Fibroblast of skin of right quadriceps (primary cell): ENCODE data around the gene CLEC10A.
A peak's percentile ranks its signal among the peaks of the same experiment; 100 is the strongest.

Experiments
- DNase-seq: peaks from one replicate; pipeline ENCODE4 v3.0.0-alpha.2; 2013

CLEC10A gene

GRCh38 chr17:7035591-7036368 lies 44.3 kb downstream of the CLEC10A start, which contains the start of gene SLC16A13:
SLC16A13 (plus strand) TSS chr17:7036015; CDS start chr17:7036383, 368 bp downstream.
- peak; percentile 94 for DNase-seq

- no peak for DNase-seq
Observed at GRCh38 chr17:7034955-7035590, 45.0 kb downstream of the CLEC10A start.

DNA sequence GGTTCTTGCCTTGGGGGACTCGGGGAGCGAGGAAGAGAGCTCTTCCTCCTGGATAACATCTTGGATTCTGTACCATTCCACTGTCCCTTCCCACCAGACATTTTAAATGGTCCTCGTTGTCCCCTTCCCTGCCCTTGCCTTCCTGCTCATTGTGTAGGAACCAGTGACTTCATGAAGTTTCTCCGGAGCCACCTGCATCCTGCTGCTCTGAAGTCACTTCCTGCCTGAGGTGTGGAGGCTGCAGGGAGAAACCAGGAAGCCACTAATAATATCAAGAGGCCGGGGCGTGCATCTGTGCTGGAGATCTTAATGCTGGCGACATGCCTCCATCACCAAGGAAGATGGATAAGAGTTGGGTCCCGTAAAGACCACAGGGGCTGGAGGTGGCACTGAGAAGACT lies 50.4 kb downstream of the CLEC10A start:
- DNase-seq = no peak

GRCh38 chr17:7029096-7029495 lies 51.0 kb downstream of the CLEC10A start:
- DNase-seq = no peak

DNA sequence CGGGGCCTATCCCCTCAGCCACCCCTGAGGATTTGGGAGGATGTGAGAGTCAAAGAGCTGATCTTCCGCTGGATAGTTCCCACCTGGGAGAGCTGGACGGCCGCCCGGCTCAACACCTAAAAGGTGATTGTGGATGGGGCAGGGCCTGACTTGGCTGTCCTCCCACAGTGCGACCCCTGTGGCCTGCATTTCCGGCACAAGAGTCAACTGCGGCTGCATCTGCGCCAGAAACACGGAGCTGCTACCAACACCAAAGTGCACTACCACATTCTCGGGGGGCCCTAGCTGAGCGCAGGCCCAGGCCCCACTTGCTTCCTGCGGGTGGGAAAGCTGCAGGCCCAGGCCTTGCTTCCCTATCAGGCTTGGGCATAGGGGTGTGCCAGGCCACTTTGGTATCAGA lies 52.7 kb downstream of the CLEC10A start:
- DNase-seq = no peak

DNA sequence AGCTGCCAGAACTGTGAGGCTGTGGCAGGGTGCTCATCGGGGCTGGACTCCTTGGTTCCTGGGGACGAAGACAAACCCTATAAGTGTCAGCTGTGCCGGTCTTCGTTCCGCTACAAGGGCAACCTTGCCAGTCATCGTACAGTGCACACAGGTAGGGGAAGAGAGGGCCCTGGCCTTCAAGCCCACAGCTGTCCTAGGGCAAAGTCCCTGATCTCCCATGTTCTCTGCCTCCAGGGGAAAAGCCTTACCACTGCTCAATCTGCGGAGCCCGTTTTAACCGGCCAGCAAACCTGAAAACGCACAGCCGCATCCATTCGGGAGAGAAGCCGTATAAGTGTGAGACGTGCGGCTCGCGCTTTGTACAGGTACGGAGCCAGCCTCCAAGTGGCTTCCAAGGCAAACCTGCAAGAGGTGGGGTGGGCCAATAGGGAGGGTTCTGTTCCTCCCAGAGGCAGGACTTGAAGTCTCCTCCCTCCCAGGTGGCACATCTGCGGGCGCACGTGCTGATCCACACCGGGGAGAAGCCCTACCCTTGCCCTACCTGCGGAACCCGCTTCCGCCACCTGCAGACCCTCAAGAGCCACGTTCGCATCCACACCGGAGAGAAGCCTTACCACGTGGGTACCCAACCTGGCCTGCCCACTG lies 53.5 kb downstream of the CLEC10A start:
- DNase-seq = no peak

- no peak for DNase-seq
Observed at GRCh38 chr17:7025245-7025644, 54.8 kb downstream of the CLEC10A start.
